Gastrocnemius medialis (tissue), 4 donors: ENCODE data around the gene ABCB8. TPM values are rescaled to one million over a fixed set of nuclear protein-coding genes. Genes with fewer than 3 reads are reported as not detected.

Source experiments
- ATAC-seq, 2 donors: fragments of 150-250 bp; one replicate each; pipeline ENCODE4 v1.9.1; 2016
- DNase-seq, 2 donors: peaks; one replicate each; pipeline ENCODE4 v3.0.0-alpha.2; 2019
- H3K27ac ChIP-seq, 4 donors: fragments of 200-600 bp; sonication (generic); 1 replicate in 1 of 4; 2 replicates in 3 of 4; pipeline ENCODE4 v1.5.1; 2016 to 2018; ENCODE audit warnings: mild to moderate bottlenecking in 2 of 4, moderate library complexity in 1 of 4
- H3K27me3 ChIP-seq, 3 donors: fragments of 200-600 bp; sonication (generic) in 2 of 3; 1 replicate in 1 of 3; 2 replicates in 2 of 3; pipeline versions ENCODE4 v1.5.1 to v1.6.0; 2016 to 2019; ENCODE audit warnings: mild to moderate bottlenecking in 1 of 3, moderate library complexity in 1 of 3
- H3K36me3 ChIP-seq, 2 donors: fragments of 200-600 bp; sonication (generic) in 1 of 2; one replicate each; pipeline ENCODE4 v1.5.1; 2017 to 2018
- H3K4me1 ChIP-seq, 2 donors: fragments of 200-600 bp; sonication (generic) in 1 of 2; one replicate each; pipeline ENCODE4 v1.5.1; 2016 to 2017; ENCODE audit warnings: mild to moderate bottlenecking in 2 of 2
- H3K4me3 ChIP-seq, 4 donors: fragments of 200-600 bp; sonication (generic) in 3 of 4; 1 replicate in 1 of 4; 2 replicates in 3 of 4; pipeline ENCODE4 v1.5.1; 2016 to 2019; ENCODE audit warnings: mild to moderate bottlenecking in 2 of 4
- H3K9me3 ChIP-seq, 3 donors: fragments of 200-600 bp; sonication (generic) in 2 of 3; 1 replicate in 1 of 3; 2 replicates in 2 of 3; pipeline ENCODE4 v1.5.1; 2016 to 2019
- POLR2A ChIP-seq, 2 donors: fragments of 450-650 bp; IDR thresholded peaks; one replicate each; pipeline ENCODE4 v1.6.1; 2017; ENCODE audit warnings: antibody characterized with exemption in 2 of 2, mild to moderate bottlenecking in 2 of 2, moderate library complexity in 2 of 2
- in situ Hi-C, 4 donors: fragments of 200-750 bp; cut with MboI; loops; one replicate each; pipeline versions ENCODE4 v1.15.0 to v1.8.0; 2017; ENCODE audit warnings: low sequenced_read_pairs in 4 of 4
- intact Hi-C: fragments of 100-400 bp; cut with DNase I; formaldehyde crosslinking; loops from one replicate; pipeline ENCODE4 v1.15.1; 2023; ENCODE audit warnings: low total_unique reads
- total RNA-seq, 4 donors: library from RNA; depleted of rRNA; stranded (reverse); fragments of >200 nt; gene quantifications; one replicate each; pipeline versions ENCODE4 v1.1.0 to v1.2.3, GENCODE V29; 2016
- TF ChIP-seq, protein P1 (sequence below), 5 experiments: fragments of 450-650 bp in 3 of 5; fragments of 200-600 bp in 2 of 5; sonication (generic) in 2 of 5; IDR thresholded peaks in 4 of 5; conservative IDR thresholded peaks in 1 of 5; 1 replicate in 4 of 5; 2 replicates in 1 of 5; pipeline ENCODE4 v1.5.1; 2016 to 2019; ENCODE audit warnings: antibody characterized with exemption in 5 of 5, mild to moderate bottlenecking in 3 of 5, moderate library complexity in 3 of 5

ABCB8 gene
- total RNA-seq, 4 donors from 2014 or later = 10.4 to 25.7 (median 16.2) TPM

DNA sequence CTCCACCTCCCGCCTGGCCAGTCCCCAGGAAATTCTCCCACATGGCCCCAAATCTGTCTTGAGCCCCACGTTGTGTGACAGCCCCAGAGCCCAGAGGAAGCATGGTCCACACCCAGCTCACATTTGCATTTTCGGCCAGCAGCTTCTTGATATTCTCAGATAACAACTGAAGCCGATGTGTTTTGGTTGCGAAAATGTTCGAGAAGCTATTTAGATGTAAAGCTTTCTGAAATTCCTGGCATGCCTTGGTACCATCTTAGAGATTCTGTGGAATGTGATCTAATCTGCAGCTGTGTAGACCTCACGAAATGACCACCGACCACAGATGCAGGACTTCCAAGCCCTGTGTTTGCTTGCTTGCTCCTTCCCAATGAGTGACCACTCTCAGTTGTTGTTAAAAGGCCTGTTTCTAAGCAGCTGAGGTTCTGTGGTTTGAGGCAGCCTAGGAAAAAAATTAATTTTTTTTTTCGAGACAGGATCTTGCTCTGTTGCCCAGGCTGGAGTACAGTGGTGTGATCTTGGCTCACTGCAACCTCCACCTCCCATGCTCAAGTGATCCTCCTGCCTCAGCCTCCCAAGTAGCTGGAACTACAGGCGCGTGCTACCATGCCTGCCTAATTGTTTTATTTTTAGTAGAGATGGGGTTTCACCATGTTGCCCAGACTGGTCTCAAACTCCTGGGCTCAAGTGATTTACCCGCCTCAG lies 40.0 kb downstream of the ABCB8 start:
- ATAC-seq = no peak
- intact Hi-C loops = no loop called here
- in situ Hi-C loops = no loop called here

DNA sequence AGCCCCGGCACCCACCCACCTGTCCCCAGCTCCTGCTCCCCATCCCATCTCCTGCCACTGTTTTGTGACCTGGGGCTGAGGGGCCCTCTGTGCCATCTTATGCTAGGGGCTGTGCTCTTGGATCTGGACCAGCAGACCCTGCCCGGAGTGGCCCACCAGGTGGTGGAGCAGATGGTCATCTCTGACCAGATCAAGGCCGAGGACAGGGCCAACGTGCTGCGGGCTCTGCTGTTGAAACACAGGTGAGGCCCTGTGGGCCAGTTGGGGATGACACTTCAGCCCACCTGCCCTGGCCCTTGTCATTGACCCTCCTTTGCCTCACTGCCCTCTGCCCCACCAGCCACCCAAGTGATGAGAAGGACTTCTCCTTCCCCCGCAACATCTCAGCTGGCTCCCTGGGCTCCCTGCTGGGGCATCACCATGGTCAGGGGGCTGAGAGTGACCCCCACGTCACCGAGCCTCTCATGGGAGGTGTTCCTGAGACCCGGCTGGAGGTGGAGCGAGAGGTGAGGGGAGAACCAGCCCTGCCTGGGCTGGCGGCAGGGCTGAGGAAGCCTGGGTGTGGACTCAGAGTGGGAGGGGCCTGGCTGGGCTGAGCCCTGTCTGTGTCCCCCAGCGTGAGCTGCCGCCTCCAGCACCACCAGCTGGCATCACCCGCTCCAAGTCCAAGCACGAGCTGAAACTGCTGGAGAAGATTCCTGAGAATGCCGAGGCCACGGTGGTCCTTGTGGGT lies 41.8 kb downstream of the ABCB8 start:
- in situ Hi-C loops = no loop called here
- H3K9me3 ChIP-seq = no peaks in the 10 kb centered on the region
- no peaks in the 10 kb centered on the region for H3K27me3 ChIP-seq
- H3K4me1 ChIP-seq = no peaks in the 10 kb centered on the region
- DNase-seq (no peak), ATAC-seq (no peak)
- H3K27ac ChIP-seq = no peak overlapping the region
- TF ChIP-seq POLR2A (IDR thresholded peaks at IDR 0.05) = no peak
- TF ChIP-seq, protein P1, sequence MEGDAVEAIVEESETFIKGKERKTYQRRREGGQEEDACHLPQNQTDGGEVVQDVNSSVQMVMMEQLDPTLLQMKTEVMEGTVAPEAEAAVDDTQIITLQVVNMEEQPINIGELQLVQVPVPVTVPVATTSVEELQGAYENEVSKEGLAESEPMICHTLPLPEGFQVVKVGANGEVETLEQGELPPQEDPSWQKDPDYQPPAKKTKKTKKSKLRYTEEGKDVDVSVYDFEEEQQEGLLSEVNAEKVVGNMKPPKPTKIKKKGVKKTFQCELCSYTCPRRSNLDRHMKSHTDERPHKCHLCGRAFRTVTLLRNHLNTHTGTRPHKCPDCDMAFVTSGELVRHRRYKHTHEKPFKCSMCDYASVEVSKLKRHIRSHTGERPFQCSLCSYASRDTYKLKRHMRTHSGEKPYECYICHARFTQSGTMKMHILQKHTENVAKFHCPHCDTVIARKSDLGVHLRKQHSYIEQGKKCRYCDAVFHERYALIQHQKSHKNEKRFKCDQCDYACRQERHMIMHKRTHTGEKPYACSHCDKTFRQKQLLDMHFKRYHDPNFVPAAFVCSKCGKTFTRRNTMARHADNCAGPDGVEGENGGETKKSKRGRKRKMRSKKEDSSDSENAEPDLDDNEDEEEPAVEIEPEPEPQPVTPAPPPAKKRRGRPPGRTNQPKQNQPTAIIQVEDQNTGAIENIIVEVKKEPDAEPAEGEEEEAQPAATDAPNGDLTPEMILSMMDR (IDR thresholded peaks at IDR 0.05 in 4 of 5, conservative IDR thresholded peaks at IDR 0.05 in 1 of 5) = no peak
- H3K4me3 ChIP-seq = no peak overlapping the region
- peaks cover 0 to 83% of the 10 kb centered on the region in 2 donors for H3K36me3 ChIP-seq
- intact Hi-C loops = no loop called here

More for the DNA sequence above, 40.0 kb downstream of the ABCB8 start:
- no peak for TF ChIP-seq POLR2A (IDR thresholded peaks at IDR 0.05)
- TF ChIP-seq, protein P1 (IDR thresholded peaks at IDR 0.05 in 4 of 5, conservative IDR thresholded peaks at IDR 0.05 in 1 of 5) = no peak
- Histone ChIP-seq H3K27ac (no peak overlapping the region), H3K27me3 (no peaks in the 10 kb centered on the region), H3K4me3 (no peak overlapping the region), H3K4me1 (no peaks in the 10 kb centered on the region), H3K36me3 (peaks cover 0 to 79% of the 10 kb centered on the region in 2 donors), H3K9me3 (no peaks in the 10 kb centered on the region)
- no peak for DNase-seq

DNA sequence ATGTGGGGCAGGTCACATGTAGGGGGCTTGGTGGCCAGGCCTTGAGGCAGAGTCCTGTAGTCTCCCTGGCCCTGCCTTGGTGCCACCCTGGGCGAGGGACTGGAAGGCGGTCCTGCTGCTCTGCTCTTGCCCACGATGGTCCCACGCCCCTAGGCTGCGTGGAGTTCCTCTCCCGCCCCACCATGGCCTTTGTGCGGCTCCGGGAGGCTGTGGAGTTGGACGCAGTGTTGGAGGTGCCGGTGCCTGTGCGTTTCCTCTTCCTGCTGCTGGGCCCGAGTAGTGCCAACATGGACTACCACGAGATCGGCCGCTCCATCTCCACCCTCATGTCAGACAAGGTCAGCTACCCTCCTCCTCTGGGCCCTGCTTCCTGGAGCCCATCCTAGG lies 42.3 kb downstream of the ABCB8 start:
- H3K36me3 ChIP-seq = peaks cover 0 to 81% of the 10 kb centered on the region in 2 donors
- in situ Hi-C loops = no loop called here

DNA sequence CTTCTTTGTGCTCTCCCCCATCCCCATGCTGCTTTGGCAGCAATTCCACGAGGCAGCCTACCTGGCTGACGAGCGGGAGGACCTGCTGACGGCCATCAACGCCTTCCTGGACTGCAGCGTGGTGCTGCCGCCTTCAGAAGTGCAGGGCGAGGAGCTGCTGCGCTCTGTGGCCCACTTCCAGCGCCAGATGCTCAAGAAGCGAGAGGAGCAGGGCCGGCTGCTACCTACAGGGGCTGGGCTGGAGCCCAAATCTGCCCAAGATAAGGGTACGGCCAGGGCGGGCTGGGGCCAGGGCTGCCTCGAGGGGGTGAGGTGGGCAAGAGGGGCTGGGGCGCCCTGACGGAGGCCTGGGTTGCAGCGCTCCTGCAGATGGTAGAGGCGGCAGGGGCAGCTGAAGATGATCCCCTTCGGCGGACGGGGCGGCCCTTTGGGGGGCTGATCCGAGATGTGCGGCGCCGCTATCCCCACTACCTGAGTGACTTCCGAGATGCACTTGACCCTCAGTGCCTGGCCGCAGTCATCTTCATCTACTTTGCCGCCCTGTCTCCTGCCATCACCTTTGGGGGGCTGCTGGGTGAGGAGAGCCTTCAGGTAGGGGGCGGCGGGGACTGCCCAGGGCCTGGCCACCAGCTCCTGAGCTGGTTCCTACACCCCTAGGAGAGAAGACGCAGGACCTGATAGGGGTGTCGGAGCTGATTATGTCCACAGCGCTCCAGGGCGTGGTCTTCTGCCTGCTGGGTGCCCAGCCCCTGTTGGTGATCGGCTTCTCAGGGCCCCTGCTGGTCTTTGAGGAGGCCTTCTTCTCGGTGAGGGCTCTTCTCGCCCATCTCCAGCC lies 43.0 kb downstream of the ABCB8 start:
- peaks cover 0 to 74% of the 10 kb centered on the region in 2 donors for H3K36me3 ChIP-seq
- intact Hi-C loops (no loop called here), in situ Hi-C loops (no loop called here)
- H3K4me3 ChIP-seq = no peak overlapping the region
- no peaks in the 10 kb centered on the region for H3K4me1 ChIP-seq
- H3K27me3 ChIP-seq = no peaks in the 10 kb centered on the region
- no peak overlapping the region for H3K27ac ChIP-seq
- DNase-seq = no peak
- no peak for TF ChIP-seq POLR2A (IDR thresholded peaks at IDR 0.05)
- TF ChIP-seq, protein P1 (IDR thresholded peaks at IDR 0.05 in 4 of 5, conservative IDR thresholded peaks at IDR 0.05 in 1 of 5) = no peak
- ATAC-seq = no peak
- H3K9me3 ChIP-seq = no peaks in the 10 kb centered on the region

More for the DNA sequence above, 42.3 kb downstream of the ABCB8 start:
- H3K4me3 ChIP-seq = no peak overlapping the region
- TF ChIP-seq POLR2A (IDR thresholded peaks at IDR 0.05) = no peak
- TF ChIP-seq, protein P1 (IDR thresholded peaks at IDR 0.05 in 4 of 5, conservative IDR thresholded peaks at IDR 0.05 in 1 of 5) = no peak
- DNase-seq = no peak
- intact Hi-C loops = no loop called here
- H3K27ac ChIP-seq = no peak overlapping the region
- no peaks in the 10 kb centered on the region for H3K27me3 ChIP-seq
- ATAC-seq = no peak
- H3K9me3 ChIP-seq = no peaks in the 10 kb centered on the region
- no peaks in the 10 kb centered on the region for H3K4me1 ChIP-seq
